Right renal cortex interstitium (tissue), 3 donors: ENCODE data around the gene CACNA2D3. TPM values are rescaled to one million over a fixed set of nuclear protein-coding genes. Genes with fewer than 3 reads are reported as not detected.

ENCODE experiments used
- DNase-seq, 3 donors: peaks; one replicate each; pipeline ENCODE4 v3.0.0-alpha.2; 2013; ENCODE audit warnings: low read depth in 3 of 3, low spot score in 2 of 3
- polyA plus RNA-seq, 3 donors: library from polyadenylated mRNA; unstranded; fragments of 120-200 nt; gene quantifications; one replicate each; pipeline ENCODE4 v1.2.1, GENCODE V29; 2013; ENCODE audit not compliant: insufficient read length in 3 of 3

Gene CACNA2D3
- polyA plus RNA-seq, 3 donors, result 1.4 to 1.8 (median 1.6) TPM

- no peak for DNase-seq
Measured at GRCh38 chr3:54321520-54321919, 199.2 kb downstream of the CACNA2D3 start.

DNA sequence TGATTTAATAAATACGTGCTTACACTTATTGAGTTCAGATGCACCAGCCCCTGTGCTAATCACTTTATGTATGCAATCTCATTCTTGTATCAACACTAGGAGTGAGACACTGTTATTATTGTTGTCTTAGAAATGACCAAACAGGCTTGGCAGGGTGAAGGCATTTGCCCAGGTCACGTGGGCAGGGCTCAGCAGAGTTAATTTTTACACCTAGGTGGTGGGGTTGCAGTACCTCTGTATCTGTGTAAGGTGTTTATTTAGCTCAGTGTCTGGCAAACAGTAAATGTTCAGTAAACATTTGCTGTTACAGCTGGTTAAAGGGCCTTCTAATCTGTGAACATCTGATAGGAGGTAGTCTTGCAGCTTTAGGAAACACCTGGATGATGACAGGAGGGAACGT, 200.0 kb downstream of the CACNA2D3 start:
- no peak for DNase-seq

GRCh38 chr3:54324103-54324502, 201.8 kb downstream of the CACNA2D3 start:
- no peak for DNase-seq

GRCh38 chr3:54326951-54327350, 204.6 kb downstream of the CACNA2D3 start:
- DNase-seq, result no peak

GRCh38 chr3:54331341-54331740, 209.0 kb downstream of the CACNA2D3 start:
- DNase-seq, result no peak

DNA sequence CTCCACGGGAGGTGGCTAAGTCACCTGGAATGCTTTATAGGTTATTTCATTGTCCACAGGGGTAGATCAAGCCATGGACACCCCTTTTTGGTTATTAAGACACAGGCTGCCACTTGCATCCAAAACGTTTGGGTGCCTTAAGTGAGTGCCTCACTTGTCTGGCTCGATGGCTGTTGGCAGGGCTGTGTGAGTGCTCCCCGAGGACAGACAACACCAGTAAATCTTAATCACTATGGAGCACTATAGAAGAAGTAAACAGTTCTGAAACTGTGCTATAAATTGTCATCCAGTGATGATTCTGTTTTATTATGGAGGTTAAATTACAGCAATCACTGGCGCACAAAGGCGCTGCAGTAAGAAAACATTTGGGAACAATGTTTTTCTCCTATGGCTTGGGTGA, 215.5 kb downstream of the CACNA2D3 start:
- no peak for DNase-seq

DNA sequence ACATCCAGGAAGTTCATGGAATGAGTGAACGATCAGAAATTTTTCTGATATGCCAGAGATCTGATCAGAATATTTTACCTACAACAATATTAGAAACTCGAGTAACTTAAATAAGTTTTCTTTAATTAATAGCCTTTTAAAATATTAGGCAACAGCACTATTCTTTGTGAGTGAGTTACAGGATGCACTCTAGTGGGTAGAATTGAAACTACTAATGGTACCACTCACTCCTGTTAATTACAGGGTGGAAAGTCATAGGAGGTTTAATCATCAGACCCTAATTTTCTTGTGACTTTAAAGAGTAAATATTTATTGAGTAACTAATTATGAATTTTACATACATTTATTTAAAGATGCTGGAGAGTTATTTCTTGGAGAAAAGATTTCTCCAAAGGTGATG, 217.3 kb downstream of the CACNA2D3 start:
- no peak for DNase-seq

GRCh38 chr3:54341811-54342210, 219.5 kb downstream of the CACNA2D3 start:
- no peak for DNase-seq

DNA sequence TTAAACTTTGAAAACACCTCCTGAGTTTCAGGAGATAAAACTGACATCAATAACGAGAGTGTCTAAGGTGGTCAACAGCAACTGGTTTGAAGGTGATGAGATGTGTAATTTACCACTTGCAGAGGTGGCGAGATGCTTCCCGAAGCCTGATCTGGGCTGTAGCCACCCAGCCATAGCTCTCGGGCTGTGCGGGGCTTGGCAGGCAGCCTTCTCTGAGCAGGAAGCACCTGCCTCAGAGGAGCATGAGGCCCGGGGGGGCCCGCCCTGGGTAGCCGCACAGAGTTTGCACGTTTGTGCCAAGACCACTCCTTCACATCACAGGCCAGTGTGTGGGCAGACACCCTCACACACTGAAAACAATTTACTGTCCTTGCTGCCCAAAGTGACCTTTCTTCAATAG, 220.3 kb downstream of the CACNA2D3 start:
- no peak for DNase-seq

- DNase-seq, result no peak
Measured at GRCh38 chr3:54343495-54343894, 221.1 kb downstream of the CACNA2D3 start.

GRCh38 chr3:54344601-54345231, 222.4 kb downstream of the CACNA2D3 start:
- no peak for DNase-seq

DNA sequence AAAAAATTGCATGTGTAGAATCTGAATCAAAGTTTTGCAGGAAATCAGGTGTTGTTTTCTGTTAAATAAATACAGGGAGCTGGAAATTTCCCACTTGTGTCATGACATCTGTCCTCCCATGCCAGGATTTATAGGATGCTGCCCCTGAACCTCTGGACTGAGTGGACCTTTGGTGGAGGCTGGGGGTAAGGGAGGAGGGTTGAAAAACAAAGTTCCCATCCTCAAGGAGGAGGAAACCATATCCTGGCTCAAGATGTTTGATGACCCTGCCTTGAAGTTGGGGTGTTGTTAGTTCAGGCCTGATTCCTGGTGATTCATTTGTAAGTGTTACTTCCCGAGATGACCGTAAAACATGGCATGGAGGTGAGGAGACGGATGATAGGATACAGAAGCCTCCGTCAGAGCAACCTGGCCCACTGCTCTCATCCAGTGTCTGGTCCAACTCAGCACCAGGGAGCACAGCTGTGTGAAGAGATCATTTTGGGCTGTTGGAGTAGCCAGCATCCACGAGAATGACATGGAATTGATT, 223.6 kb downstream of the CACNA2D3 start:
- DNase-seq, result no peak

- no peak for DNase-seq
Measured at GRCh38 chr3:54347060-54347459, 224.7 kb downstream of the CACNA2D3 start.

DNA sequence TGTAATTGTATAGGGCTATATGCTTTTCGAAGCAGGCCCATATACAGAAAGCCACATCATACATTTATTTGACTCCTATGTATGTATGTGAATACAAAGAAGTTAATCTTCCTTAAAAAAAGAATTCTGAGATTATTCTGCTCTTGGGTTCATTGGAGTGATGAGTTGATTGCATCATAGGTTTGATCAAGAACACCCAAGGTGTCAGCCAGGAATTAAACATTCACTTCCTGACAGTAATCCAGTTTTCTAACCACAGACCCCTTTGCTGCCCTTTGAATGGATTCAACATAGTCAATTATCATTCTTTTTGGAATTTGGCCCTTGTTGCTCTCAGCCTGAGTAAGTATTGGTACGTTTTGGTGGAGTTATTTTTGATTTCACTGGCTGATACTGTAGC, 225.6 kb downstream of the CACNA2D3 start:
- no peak for DNase-seq

GRCh38 chr3:54349231-54349652, 226.9 kb downstream of the CACNA2D3 start:
- DNase-seq, result no peak

DNA sequence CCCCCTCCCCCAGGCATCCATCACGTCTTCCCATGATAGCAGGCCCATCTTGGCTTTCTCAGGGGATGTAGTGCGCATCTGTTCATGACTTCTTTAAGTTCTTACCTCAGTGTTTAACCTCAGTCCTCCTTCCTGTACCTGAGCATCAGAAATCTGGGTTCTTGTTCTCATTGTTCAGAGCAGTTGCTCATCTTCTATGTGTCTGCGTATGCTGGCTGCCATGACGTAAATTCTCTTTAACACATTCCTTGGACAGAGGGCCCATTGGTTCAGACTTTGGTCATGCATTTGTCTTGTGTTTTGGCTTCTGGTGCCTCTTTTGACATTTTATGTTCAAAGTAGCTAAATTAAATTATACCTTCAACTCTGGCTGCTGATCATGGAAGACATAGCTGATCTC, 227.3 kb downstream of the CACNA2D3 start:
- DNase-seq, result no peak

- DNase-seq, result no peak
Measured at GRCh38 chr3:54353546-54353945, 231.2 kb downstream of the CACNA2D3 start.

DNA sequence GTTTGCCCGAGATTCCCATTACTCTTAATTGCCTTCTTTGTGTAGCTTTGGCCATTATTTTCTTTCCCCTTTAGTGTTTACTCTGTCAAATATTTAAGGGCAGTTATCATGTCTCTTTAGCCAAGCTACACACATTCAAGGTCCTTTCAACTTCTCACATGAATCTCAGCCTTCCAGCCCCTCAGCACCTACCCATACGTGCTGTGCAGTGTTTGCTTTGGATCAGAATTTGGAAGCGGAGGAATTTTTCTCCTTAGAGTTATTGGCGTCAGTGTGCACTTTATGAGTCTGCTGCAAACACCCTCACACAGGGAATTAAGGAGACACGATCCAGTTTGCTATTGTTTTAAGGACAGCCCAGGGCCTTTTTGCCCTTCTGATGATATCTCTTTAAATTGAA, 231.6 kb downstream of the CACNA2D3 start:
- no peak for DNase-seq

- no peak for DNase-seq
Measured at GRCh38 chr3:54355800-54356199, 233.4 kb downstream of the CACNA2D3 start.

DNA sequence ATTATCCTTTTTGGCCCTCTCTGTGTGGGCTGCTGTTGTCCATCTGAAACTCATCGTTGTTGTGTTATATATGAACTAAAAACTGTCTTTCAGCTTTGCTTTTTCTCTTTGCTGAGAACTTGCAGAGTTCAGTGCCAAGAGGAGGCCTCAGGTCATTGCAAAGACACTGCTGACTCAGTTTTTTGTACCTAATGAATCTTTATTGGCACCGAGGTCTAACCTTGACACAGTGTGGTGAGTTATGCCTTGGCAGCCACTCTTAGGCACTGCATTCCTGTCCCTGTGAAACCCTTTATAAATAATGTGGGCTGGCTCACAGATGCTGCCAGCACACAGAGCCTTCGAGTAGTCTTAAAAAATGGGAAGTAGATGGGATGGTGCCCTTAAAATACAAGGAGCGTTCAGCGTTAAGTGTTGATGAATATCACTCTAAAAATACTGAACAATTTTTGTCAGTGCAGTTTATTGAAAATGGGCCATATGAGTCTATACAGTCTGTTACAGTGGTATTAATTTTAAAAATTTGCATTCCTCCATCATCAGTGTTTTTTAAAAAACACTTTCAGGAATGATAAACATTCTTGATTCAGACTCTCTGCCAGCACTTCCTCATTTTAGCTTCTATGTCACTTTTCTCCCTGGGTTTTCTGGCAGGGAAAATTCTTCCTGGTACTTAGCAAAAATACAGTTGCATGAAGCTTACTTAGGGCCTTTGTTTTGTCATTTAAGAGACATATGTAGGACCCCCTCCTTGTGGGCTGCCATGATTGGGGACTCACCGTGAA, 234.1 kb downstream of the CACNA2D3 start:
- DNase-seq, result no peak

DNA sequence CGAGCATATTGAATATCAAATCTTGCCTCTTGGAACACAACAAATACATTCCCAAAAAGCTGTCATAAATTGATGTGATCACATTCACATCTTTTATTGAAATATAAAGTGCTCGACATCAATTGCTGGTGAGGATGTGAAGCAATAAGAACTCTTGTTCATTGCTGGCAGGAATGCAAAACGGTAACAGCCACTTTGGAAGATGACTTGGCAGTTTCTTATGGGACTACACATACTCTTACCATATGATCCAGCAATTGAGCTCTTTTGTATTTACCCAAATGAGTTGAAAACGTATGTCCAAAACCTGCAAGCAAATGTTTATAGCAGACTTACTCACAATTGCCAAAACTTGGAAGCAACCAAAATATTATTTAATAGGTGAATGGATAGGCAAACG, 234.9 kb downstream of the CACNA2D3 start:
- no peak for DNase-seq

DNA sequence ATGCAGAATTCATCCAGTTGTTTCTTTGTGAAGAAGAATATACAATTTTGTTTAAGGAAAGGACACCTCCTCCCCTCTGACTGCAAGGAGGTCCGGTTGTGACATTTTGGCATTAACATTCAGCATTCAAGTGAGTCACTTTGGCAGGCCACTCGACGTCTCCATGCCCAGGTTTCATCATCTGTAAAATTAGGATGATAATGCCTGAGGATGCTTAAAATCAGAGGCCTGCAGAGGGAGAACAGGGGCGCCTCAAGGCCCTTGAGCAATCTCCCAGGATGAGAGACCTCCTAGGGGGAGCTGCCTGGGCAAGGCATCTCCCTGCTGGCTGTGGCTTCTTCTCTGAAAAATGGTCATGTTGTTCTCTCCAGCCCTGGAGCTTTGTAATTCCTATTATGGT, 236.0 kb downstream of the CACNA2D3 start:
- DNase-seq, result no peak
